Osteocyte (in vitro differentiated cells): ENCODE results near the gene TMEM223. TPM values are rescaled to one million over a fixed set of nuclear protein-coding genes. Genes with fewer than 3 reads are reported as not detected.

Experiments used
- DNase-seq: peaks from one replicate; pipeline ENCODE4 v3.0.0; 2021; ENCODE audit warnings: mixed read lengths; ENCODE audit not compliant: unreplicated experiment; ENCODE audit errors: extremely low spot score
- H3K27ac Mint-ChIP-seq: one replicate; pipeline ENCODE4 v1.8.0; 2021; ENCODE audit warnings: mild to moderate bottlenecking, mixed read lengths; ENCODE audit not compliant: unreplicated experiment
- H3K27me3 Mint-ChIP-seq: one replicate; pipeline ENCODE4 v1.8.0; 2021; ENCODE audit warnings: mixed read lengths; ENCODE audit not compliant: unreplicated experiment
- H3K36me3 Mint-ChIP-seq: one replicate; pipeline ENCODE4 v1.8.0; 2021; ENCODE audit warnings: mixed read lengths; ENCODE audit not compliant: unreplicated experiment
- H3K4me1 Mint-ChIP-seq: one replicate; pipeline ENCODE4 v1.8.0; 2021; ENCODE audit warnings: mixed read lengths; ENCODE audit not compliant: unreplicated experiment
- H3K4me3 Mint-ChIP-seq: one replicate; pipeline ENCODE4 v1.8.0; 2021; ENCODE audit warnings: mild to moderate bottlenecking, moderate library complexity, mixed read lengths; ENCODE audit not compliant: unreplicated experiment
- H3K9me3 Mint-ChIP-seq: one replicate; pipeline ENCODE4 v1.8.0; 2021; ENCODE audit warnings: mixed read lengths; ENCODE audit not compliant: unreplicated experiment
- CTCF ChIP-seq: fragments of 200-600 bp; sonication (generic); IDR thresholded peaks from 2 replicates; pipeline ENCODE4 v1.5.0; 2021; ENCODE audit warnings: antibody characterized with exemption, mild to moderate bottlenecking, moderate library complexity
- total RNA-seq: library from RNA; stranded (reverse); gene quantifications from 2 replicates; pipeline ENCODE4 v1.2.1, GENCODE V29; 2021

Gene TMEM223
- total RNA-seq, 1 donor from 2014 or later = 14.5 TPM

GRCh38 chr11:62786318-62787004, 5.3 kb downstream of the TMEM223 start:
- Mint-ChIP-seq H3K27ac (peak overlapping the region; percentile 82), H3K9me3 (no peaks in the 10 kb centered on the region), H3K36me3 (peaks cover 8% of the 10 kb centered on the region), H3K4me3 (peak overlapping the region; percentile 78), H3K27me3 (no peaks in the 10 kb centered on the region), H3K4me1 (peaks cover 42% of the 10 kb centered on the region)
- DNase-seq = peak; percentile 95
- TF ChIP-seq CTCF = peak; percentile 92

GRCh38 chr11:62782753-62783152, 9.1 kb downstream of the TMEM223 start:
- TF ChIP-seq CTCF = no peak
- no peak for DNase-seq
- Mint-ChIP-seq H3K4me3 (no peak overlapping the region), H3K27me3 (no peaks in the 10 kb centered on the region), H3K27ac (no peak overlapping the region), H3K9me3 (no peaks in the 10 kb centered on the region), H3K4me1 (peaks cover 11% of the 10 kb centered on the region), H3K36me3 (peaks cover 19% of the 10 kb centered on the region)

GRCh38 chr11:62778441-62778840, 13.4 kb downstream of the TMEM223 start:
- no peak overlapping the region for H3K27ac Mint-ChIP-seq
- peaks cover 23% of the 10 kb centered on the region for H3K36me3 Mint-ChIP-seq
- no peak overlapping the region for H3K4me3 Mint-ChIP-seq
- no peaks in the 10 kb centered on the region for H3K27me3 Mint-ChIP-seq
- no peak for DNase-seq
- no peak for TF ChIP-seq CTCF
- H3K9me3 Mint-ChIP-seq = no peaks in the 10 kb centered on the region
- no peaks in the 10 kb centered on the region for H3K4me1 Mint-ChIP-seq

GRCh38 chr11:62777389-62777788, 14.4 kb downstream of the TMEM223 start:
- H3K27ac Mint-ChIP-seq = no peak overlapping the region
- H3K4me1 Mint-ChIP-seq = no peaks in the 10 kb centered on the region
- H3K9me3 Mint-ChIP-seq = no peaks in the 10 kb centered on the region
- no peaks in the 10 kb centered on the region for H3K27me3 Mint-ChIP-seq
- H3K4me3 Mint-ChIP-seq = no peak overlapping the region
- DNase-seq = no peak
- TF ChIP-seq CTCF = no peak
- peaks cover 15% of the 10 kb centered on the region for H3K36me3 Mint-ChIP-seq

- Mint-ChIP-seq H3K4me1 (peaks cover 13% of the 10 kb centered on the region), H3K27ac (no peak overlapping the region), H3K9me3 (no peaks in the 10 kb centered on the region), H3K36me3 (peaks cover 14% of the 10 kb centered on the region), H3K27me3 (no peaks in the 10 kb centered on the region), H3K4me3 (no peak overlapping the region)
- DNase-seq = no peak
- no peak for TF ChIP-seq CTCF
Observed at GRCh38 chr11:62775646-62776045, 16.2 kb downstream of the TMEM223 start.
